Measurements from ENCODE around the gene PYROXD2. TPM values are rescaled to one million over a fixed set of nuclear protein-coding genes. Genes with fewer than 3 reads are reported as not detected.

The PYROXD2 gene
- 3.2 and 4.2 TPM in 2 replicates for total RNA-seq (2021; fragmentation: NEBNext Ultra II Directional; extraction: Animal tissue kit (Norgen Biotek cat#: 25700))
- 4.2 and 5.4 TPM in 2 replicates for polyA plus RNA-seq (2011; rRNA removed)
- polyA plus RNA-seq (2011; cell fraction: cytosol; rRNA removed) = 5.1 TPM
- polyA plus RNA-seq (2011; cell fraction: nucleus; rRNA removed) = 17.2 TPM
- 1.9 to 4.6 TPM (median 3.9 TPM) in 4 replicates for polyA plus RNA-seq (2012, experiment 1 of 2)
- 7.6 TPM for polyA plus RNA-seq (2012, experiment 2 of 2)
- polyA plus RNA-seq (2013, experiment 1 of 2) = 2.6 TPM
- 1.7 TPM for polyA plus RNA-seq (2013, experiment 2 of 2)
- polyA minus RNA-seq (2011; rRNA and poly(A)+ RNA removed) = 2.1 TPM in 2 replicates
- 8.9 TPM for polyA minus RNA-seq (2011; cell fraction: cytosol; rRNA and poly(A)+ RNA removed)
- 4.9 TPM for polyA minus RNA-seq (2011; cell fraction: nucleus; rRNA and poly(A)+ RNA removed)
- long read RNA-seq, experiment 1 = 0 reads
- long read RNA-seq, experiment 2 = 0 reads

- Histone ChIP-seq H3K79me2 (ENCODE audit: control insufficient read depth in 1 of 2, insufficient read depth in 2 of 2, low read length in 2 of 2) (no peaks in the 10 kb centered on the region), H3K14ac (ENCODE audit: insufficient read length) (no peak within 1 kb of the TSS), H3K56ac (replicated peaks; ENCODE audit: insufficient read length, low read depth, low read length) (no peak within 1 kb of the TSS), H3K23ac (ENCODE audit: insufficient read length) (no peak within 1 kb of the TSS), H3K79me1 (ENCODE audit: low read depth, low read length) (no peaks in the 10 kb centered on the region), H2BK15ac (ENCODE audit: low read length) (peak within 1 kb of the TSS; percentile 65; the same call in 1 of the 2 replicates), H2AFZ (ENCODE audit: low read length) (no peak within 1 kb of the TSS), H3K9me3 (ENCODE audit: insufficient read depth in 2 of 2, low read depth in 1 of 2, low read length in 1 of 2) (no peaks in the 10 kb centered on the region), H3K27me3 (replicated peaks in 1 of 4; ENCODE audit: control insufficient read depth in 3 of 4, extremely low read depth in 1 of 4, insufficient read depth in 3 of 4, low read length in 3 of 4) (no peaks in the 10 kb centered on the region), H3K4ac (replicated peaks; ENCODE audit: insufficient read length, low read depth, low read length) (no peak within 1 kb of the TSS), H3K4me2 (ENCODE audit: insufficient read depth in 1 of 2, low read depth in 2 of 2, low read length in 2 of 2) (peak within 1 kb of the TSS; percentile 63 to 64), H4K20me1 (replicated peaks in 1 of 2; ENCODE audit: control insufficient read depth in 1 of 2, insufficient read depth in 2 of 2, low read length in 2 of 2) (no peaks in the 10 kb centered on the region), H2BK20ac (ENCODE audit: low read length) (0 out of 2 replicates have a peak within 1 kb of the TSS, but pooled peaks have one; percentile 36), H3K4me1 (replicated peaks in 1 of 4; ENCODE audit: control insufficient read depth in 3 of 4, insufficient read depth in 4 of 4, low read length in 3 of 4) (peaks cover 0 to 10% (median 3%) of the 10 kb centered on the region in 4 experiments; a peak in 6 of 7 replicates), H4K8ac (ENCODE audit: extremely low read depth, insufficient read depth, low read length) (peak within 1 kb of the TSS; percentile 82), H3K9ac (replicated peaks in 1 of 4; ENCODE audit: extremely low read depth in 1 of 4, low read depth in 3 of 4, low read length in 3 of 4) (peak within 1 kb of the TSS in 3 of 4 experiments; percentile 35 to 66 (median 64); a peak in 6 of 7 replicates), H4K5ac (ENCODE audit: insufficient read length, low read depth, low read length) (peak within 1 kb of the TSS; percentile 35), H3K36me3 (ENCODE audit: control insufficient read depth in 2 of 4, insufficient read depth in 4 of 4, low read length in 3 of 4) (peaks cover 0 to 6% (median 2%) of the 10 kb centered on the region in 4 experiments; a peak in 4 of 8 replicates), H3K18ac (ENCODE audit: extremely low read depth, low read length) (peak within 1 kb of the TSS; percentile 80; the same call in 1 of the 2 replicates), H3K27ac (ENCODE audit: low read depth, low read length) (peak within 1 kb of the TSS; percentile 74), H2AK5ac (ENCODE audit: low read depth, low read length) (no peak within 1 kb of the TSS), H2BK12ac (ENCODE audit: low read depth, low read length) (peak within 1 kb of the TSS; percentile 94; the same call in 1 of the 2 replicates), H2BK120ac (replicated peaks; ENCODE audit: low read depth, low read length) (no peak within 1 kb of the TSS), H4K91ac (replicated peaks; ENCODE audit: insufficient read length, low read length) (peak within 1 kb of the TSS; percentile 13), H3K4me3 (ENCODE audit: extremely low read depth in 1 of 4, insufficient read depth in 2 of 4, low read depth in 3 of 4, low read length in 4 of 4) (peak within 1 kb of the TSS; percentile 14 to 59 (median 32)), H3K23me2 (ENCODE audit: low read depth, low read length) (no peaks in the 10 kb centered on the region; the same call in 1 of the 2 replicates), H2BK5ac (ENCODE audit: low read depth, low read length) (peak within 1 kb of the TSS; percentile 85; the same call in 1 of the 2 replicates)
- ChIA-PET POLR2A (ENCODE audit: partially characterized antibody) (interaction anchor here (0.6 to 2.0 kb wide), 10 partner anchors 9 to 1016 kb away, joined by 3 to 11 read pairs (median 4); partner anchors contain the start of genes GOT1 and HPS1), CTCF (ENCODE audit: partially characterized antibody) (interaction anchor here (0.8 to 6.9 kb wide), 3 partner anchors 10 to 57 kb away, joined by 3 to 69 read pairs (median 3); no protein-coding TSS in a partner anchor)
- DNase-seq (ENCODE audit: low read depth in 1 of 2, low spot score in 2 of 2) (peak; percentile 73 to 81), FAIRE-seq (no peak)
- WGBS, 2 experiments (ENCODE audit: extremely low coverage in 1 of 2, insufficient coverage in 1 of 2, insufficient read length in 1 of 2, insufficient replicate concordance in 2 of 2, low coverage in 1 of 2, low lambda C conversion rate in 2 of 2, missing lambda C conversion rate in 1 of 2) = 51% methylated on average over 22 of the region's 25 CpGs; no CpG with 5 or more reads in 1 of the 2 experiments
- TF ChIP-seq TAF7 (optimal IDR thresholded peaks at IDR 0.05; ENCODE audit: borderline replicate concordance, low read depth, low read length) (peak; percentile 60), PHF8 (conservative IDR thresholded peaks at IDR 0.05; ENCODE audit: low read depth, low read length) (peak; percentile 69), GTF2F1 (IDR thresholded peaks at IDR 0.05; ENCODE audit: borderline replicate concordance, low read depth, low read length) (no peak), SP4 (IDR thresholded peaks at IDR 0.05; ENCODE audit: low read length) (no peak), SIN3A (conservative IDR thresholded peaks at IDR 0.05 in 1 of 2, IDR thresholded peaks at IDR 0.05 in 1 of 2; ENCODE audit: low read depth in 1 of 2, low read length in 2 of 2) (0 out of 4 replicates have a peak, but pooled peaks of 1 of the 2 experiments have one; percentile 21), RXRA (IDR thresholded peaks at IDR 0.05; ENCODE audit: insufficient read depth, low read depth, low read length) (no peak), SIX5 (IDR thresholded peaks at IDR 0.05; ENCODE audit: low read depth, low read length) (no peak), CBX8 (IDR thresholded peaks at IDR 0.05; ENCODE audit: borderline replicate concordance, low read depth, low read length) (no peak)
Observed at GRCh38 chr10:98414932-98415730, at the start of gene PYROXD2. PYROXD2 (minus strand) TSS chr10:98415182; CDS start chr10:98415135, 47 bp downstream.

All from H1 (cell line).